Upper lobe of left lung (tissue), 6 donors: ENCODE data around the gene RGS19. TPM values are rescaled to one million over a fixed set of nuclear protein-coding genes. Genes with fewer than 3 reads are reported as not detected.

Experiments
- ATAC-seq, 2 donors: fragments of 200-7000 bp; cut with Tn5 transposase; one replicate each; pipeline ENCODE4 v1.9.1; 2022; ENCODE audit warnings: mild to moderate bottlenecking in 2 of 2, moderate library complexity in 2 of 2; ENCODE audit not compliant: low FRiP score in 2 of 2
- DNase-seq, 2 donors: peaks; one replicate each; pipeline ENCODE4 v3.0.0-alpha.2; 2019 to 2020
- H3K27ac ChIP-seq, 4 donors: fragments of 200-600 bp; sonication (generic); one replicate each; pipeline ENCODE4 v1.5.1; 2016 to 2019
- H3K27me3 ChIP-seq, 4 donors: fragments of 200-600 bp; sonication (generic); one replicate each; pipeline ENCODE4 v1.5.1; 2017 to 2019
- H3K36me3 ChIP-seq, 4 donors: fragments of 200-600 bp; sonication (generic); one replicate each; pipeline ENCODE4 v1.5.1; 2016 to 2019
- H3K4me1 ChIP-seq, 4 donors: fragments of 200-600 bp; sonication (generic); one replicate each; pipeline ENCODE4 v1.5.1; 2018 to 2019
- H3K4me3 ChIP-seq, 4 donors: fragments of 200-600 bp; sonication (generic); one replicate each; pipeline ENCODE4 v1.5.1; 2017 to 2019; ENCODE audit warnings: mild to moderate bottlenecking in 2 of 4, moderate library complexity in 1 of 4
- H3K9me3 ChIP-seq, 4 donors: fragments of 200-600 bp; sonication (generic); one replicate each; pipeline ENCODE4 v1.5.1; 2018 to 2019
- EP300 ChIP-seq, 4 donors: sonication (generic); formaldehyde crosslinking; IDR thresholded peaks; one replicate each; pipeline ENCODE4 v1.5.1; 2017; ENCODE audit warnings: antibody characterized with exemption in 4 of 4, control low read depth in 2 of 4
- POLR2A ChIP-seq, 4 donors: fragments of 450-650 bp; IDR thresholded peaks; one replicate each; pipeline ENCODE4 v1.5.1; 2016 to 2017; ENCODE audit warnings: antibody characterized with exemption in 4 of 4, mild to moderate bottlenecking in 2 of 4
- POLR2AphosphoS5 ChIP-seq, 2 donors: sonication (generic); formaldehyde crosslinking; IDR thresholded peaks; one replicate each; pipeline ENCODE4 v1.5.1; 2017; ENCODE audit warnings: antibody characterized with exemption in 2 of 2
- WGBS, 2 donors: methylation state at CpG; one replicate each; pipeline ENCODE4 v1.1.5; 2017 to 2018; 5-methylcytosine and 5-hydroxymethylcytosine counted together
- total RNA-seq, 6 donors: library from RNA; depleted of rRNA in 4 of 6; stranded (reverse); fragments of >200 nt in 4 of 6; gene quantifications; one replicate each; pipeline versions ENCODE4 v1.1.0 to v1.2.1, GENCODE V29; 2016 to 2021
- TF ChIP-seq, protein P1 (sequence below), 6 experiments: fragments of 450-650 bp in 4 of 6; fragments of 200-600 bp in 2 of 6; sonication (generic) in 2 of 6; IDR thresholded peaks; one replicate each; pipeline ENCODE4 v1.5.1; 2016 to 2019; ENCODE audit warnings: antibody characterized with exemption in 6 of 6
- donor health status: DM: no; HTN: no; CAD: no; lungs with moderate emphysema.
- donor health status: DM: no; HTN: yes; CAD: no; lungs with severe emphysema.

RGS19 gene
- total RNA-seq, 6 donors from 2014 or later = 21.5 to 70.8 (median 55.6) TPM

DNA sequence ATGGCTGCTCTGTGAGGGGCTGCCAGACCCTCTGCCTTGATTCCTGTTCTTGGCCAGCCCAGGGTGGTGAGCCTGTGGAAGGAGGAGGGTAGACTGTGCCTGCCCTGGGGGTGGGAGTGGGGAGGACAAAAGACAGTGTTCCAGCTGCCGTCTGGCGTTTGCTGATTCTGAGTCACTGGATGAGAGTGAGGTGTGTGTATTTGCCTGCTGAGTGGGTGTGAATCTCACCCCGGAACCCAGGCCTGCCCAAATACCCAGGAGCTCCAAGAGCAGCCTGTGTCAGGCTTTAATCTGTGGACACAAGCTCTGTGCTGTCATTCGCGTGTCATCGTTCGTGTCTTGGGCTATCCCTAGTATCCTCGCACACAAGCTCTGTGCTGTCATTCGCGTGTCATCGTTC lies 7.5 kb upstream of the RGS19 start:
- H3K36me3 ChIP-seq = no peaks in the 10 kb centered on the region
- no peak overlapping the region for H3K27ac ChIP-seq
- peaks cover 0 to 19% (median 8%) of the 10 kb centered on the region in 4 donors for H3K27me3 ChIP-seq
- no peak for ATAC-seq
- 89 to 100% methylated on average over 1 to 9 of the region's 11 CpGs for WGBS, 2 donors
- TF ChIP-seq, protein P1, sequence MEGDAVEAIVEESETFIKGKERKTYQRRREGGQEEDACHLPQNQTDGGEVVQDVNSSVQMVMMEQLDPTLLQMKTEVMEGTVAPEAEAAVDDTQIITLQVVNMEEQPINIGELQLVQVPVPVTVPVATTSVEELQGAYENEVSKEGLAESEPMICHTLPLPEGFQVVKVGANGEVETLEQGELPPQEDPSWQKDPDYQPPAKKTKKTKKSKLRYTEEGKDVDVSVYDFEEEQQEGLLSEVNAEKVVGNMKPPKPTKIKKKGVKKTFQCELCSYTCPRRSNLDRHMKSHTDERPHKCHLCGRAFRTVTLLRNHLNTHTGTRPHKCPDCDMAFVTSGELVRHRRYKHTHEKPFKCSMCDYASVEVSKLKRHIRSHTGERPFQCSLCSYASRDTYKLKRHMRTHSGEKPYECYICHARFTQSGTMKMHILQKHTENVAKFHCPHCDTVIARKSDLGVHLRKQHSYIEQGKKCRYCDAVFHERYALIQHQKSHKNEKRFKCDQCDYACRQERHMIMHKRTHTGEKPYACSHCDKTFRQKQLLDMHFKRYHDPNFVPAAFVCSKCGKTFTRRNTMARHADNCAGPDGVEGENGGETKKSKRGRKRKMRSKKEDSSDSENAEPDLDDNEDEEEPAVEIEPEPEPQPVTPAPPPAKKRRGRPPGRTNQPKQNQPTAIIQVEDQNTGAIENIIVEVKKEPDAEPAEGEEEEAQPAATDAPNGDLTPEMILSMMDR (IDR thresholded peaks at IDR 0.05) = no peak
- TF ChIP-seq EP300 (IDR thresholded peaks at IDR 0.05) (no peak), POLR2A (IDR thresholded peaks at IDR 0.05) (no peak), POLR2AphosphoS5 (IDR thresholded peaks at IDR 0.05) (no peak)
- peaks cover 19 to 32% (median 28%) of the 10 kb centered on the region in 4 donors for H3K4me1 ChIP-seq
- no peak overlapping the region for H3K4me3 ChIP-seq
- no peak for DNase-seq
- no peaks in the 10 kb centered on the region for H3K9me3 ChIP-seq

DNA sequence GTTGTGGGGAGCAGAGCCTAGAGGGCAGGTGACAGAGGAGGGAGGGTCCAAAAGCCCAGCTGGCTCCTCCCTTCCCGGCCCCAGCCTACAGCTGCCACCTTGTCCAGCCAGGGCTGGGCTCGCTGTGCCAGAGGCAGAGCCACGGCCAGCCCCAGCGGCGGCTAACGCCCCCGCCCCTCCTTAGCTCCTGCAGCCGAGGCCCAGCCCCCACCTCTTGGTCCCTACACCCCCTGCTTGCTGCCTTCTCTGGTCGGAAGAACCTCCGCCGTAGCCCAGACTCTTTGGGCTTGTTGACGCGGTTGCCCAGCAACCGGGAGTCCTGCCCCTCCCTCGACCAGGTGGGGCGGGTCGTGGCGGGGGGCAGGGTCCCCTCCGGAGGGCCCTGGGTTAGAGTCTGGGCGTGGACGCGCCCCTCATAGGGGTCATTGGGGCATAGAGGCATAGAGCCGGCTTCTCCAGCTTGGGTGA lies 5.4 kb upstream of the RGS19 start:
- Histone ChIP-seq H3K4me3 (no peak overlapping the region), H3K4me1 (peaks cover 19 to 50% (median 36%) of the 10 kb centered on the region in 4 donors), H3K27me3 (peaks cover 0 to 19% (median 8%) of the 10 kb centered on the region in 4 donors), H3K9me3 (no peaks in the 10 kb centered on the region), H3K36me3 (no peaks in the 10 kb centered on the region), H3K27ac (no peak overlapping the region)
- TF ChIP-seq, protein P1 (IDR thresholded peaks at IDR 0.05) = no peak
- no peak for TF ChIP-seq EP300 (IDR thresholded peaks at IDR 0.05)
- no peak for TF ChIP-seq POLR2AphosphoS5 (IDR thresholded peaks at IDR 0.05)
- no peak for TF ChIP-seq POLR2A (IDR thresholded peaks at IDR 0.05)
- DNase-seq = peak in 1 of 2 donors; percentile 69
- ATAC-seq = no peak
- WGBS, 2 donors = 0 to 10% methylated on average over 4 to 22 of the region's 23 CpGs

DNA sequence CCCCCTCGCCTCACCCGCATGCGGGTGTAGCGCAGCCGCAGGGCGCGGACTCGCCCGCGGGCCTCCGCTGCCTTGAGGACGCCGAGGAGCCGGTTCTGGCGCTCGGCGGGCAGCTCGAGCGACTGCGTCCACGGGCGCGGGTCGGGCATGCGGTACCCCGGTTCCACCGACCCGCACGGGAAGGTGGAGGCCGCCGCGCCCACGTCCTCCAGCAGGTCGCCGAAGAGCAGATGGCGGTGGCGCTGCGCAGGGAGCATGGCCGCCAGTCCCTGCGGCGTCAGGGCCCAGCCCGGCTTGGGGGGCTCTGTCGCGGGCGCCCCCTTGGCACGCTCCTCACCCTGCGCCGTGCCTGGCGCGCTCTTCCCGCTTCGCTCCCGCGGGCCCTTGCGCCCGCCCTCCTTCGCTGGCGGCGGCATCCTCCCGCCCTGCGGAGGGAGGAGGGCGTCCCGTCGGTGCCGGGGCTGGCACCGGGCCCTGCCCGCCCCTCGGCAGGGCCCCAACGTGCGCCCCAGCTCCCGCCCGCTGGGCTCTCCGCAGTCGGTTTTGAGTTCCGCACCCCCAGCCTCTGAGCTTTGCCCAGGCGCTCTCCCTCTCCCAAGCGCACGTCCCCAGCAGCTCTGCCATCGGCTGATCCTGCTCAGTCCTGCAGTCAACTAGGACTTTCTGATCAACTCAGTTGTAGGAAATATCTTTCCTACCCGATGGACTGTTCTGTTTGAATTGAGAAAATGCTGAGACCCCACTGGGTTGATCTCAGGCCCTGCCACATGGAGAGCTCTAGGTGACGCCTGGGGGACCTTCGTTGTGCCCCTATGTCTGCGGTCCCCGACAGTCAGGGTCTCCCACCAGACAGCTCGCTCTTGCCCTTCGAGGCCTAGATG lies 4.7 kb upstream of the RGS19 start, which contains the start of gene LKAAEAR1:
TSS of gene LKAAEAR1 (minus strand) at position 595 of the 881 bp plus-strand sequence. CDS start at position 416, 179 bp downstream.
- Histone ChIP-seq H3K9me3 (no peaks in the 10 kb centered on the region), H3K4me3 (peak within 1 kb of the TSS; percentile 35 to 70 (median 58)), H3K27ac (no peak within 1 kb of the TSS), H3K36me3 (no peaks in the 10 kb centered on the region), H3K4me1 (peaks cover 22 to 56% (median 38%) of the 10 kb centered on the region in 4 donors), H3K27me3 (peaks cover 0 to 19% (median 8%) of the 10 kb centered on the region in 4 donors)
- no peak for DNase-seq
- 0 to 8% methylated on average over 6 to 25 of the region's 86 CpGs for WGBS, 2 donors
- TF ChIP-seq, protein P1 (IDR thresholded peaks at IDR 0.05) = no peak
- TF ChIP-seq POLR2AphosphoS5 (IDR thresholded peaks at IDR 0.05) (no peak), EP300 (IDR thresholded peaks at IDR 0.05) (no peak), POLR2A (IDR thresholded peaks at IDR 0.05) (no peak)
- no peak for ATAC-seq

DNA sequence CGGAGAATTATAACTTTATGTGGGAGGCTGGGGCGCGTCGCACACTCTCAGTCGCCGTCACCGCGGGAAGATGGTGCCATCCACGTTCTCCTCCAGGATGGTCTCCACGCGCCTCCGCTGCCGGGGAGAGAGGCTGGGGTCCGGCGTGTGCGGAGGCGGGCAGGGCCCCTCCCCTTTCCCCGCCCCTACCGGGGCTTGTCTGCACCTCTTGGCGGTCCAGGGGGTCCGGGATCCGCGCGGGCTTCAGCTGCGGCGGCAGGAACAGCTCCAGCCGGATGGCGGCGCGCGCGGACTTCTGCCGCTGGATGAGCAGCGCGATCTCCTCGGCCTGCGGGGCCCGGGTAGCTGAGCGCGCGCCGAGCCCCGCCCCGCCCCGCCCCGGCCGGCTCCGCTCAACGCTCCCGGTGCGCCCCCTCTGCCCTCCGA lies 4.1 kb upstream of the RGS19 start:
- Histone ChIP-seq H3K27ac (no peak overlapping the region), H3K36me3 (no peaks in the 10 kb centered on the region), H3K27me3 (peaks cover 0 to 19% (median 8%) of the 10 kb centered on the region in 4 donors), H3K9me3 (no peaks in the 10 kb centered on the region), H3K4me3 (peak overlapping the region; percentile 35 to 70 (median 58)), H3K4me1 (peaks cover 29 to 62% (median 44%) of the 10 kb centered on the region in 4 donors)
- DNase-seq = peak; percentile 82 to 95
- WGBS, 2 donors = 1 to 3% methylated on average over 8 to 26 of the region's 52 CpGs
- no peak for TF ChIP-seq POLR2A (IDR thresholded peaks at IDR 0.05)
- TF ChIP-seq, protein P1 (IDR thresholded peaks at IDR 0.05) = peak; percentile 45 to 82 (median 71)
- TF ChIP-seq POLR2AphosphoS5 (IDR thresholded peaks at IDR 0.05) = no peak
- TF ChIP-seq EP300 (IDR thresholded peaks at IDR 0.05) = no peak
- peak in 1 of 2 donors; percentile 74 for ATAC-seq
